ENCODE measurements around the gene ADAMTSL1.

Gene ADAMTSL1

GRCh38 chr9:18617759-18618158, 143.8 kb downstream of the ADAMTSL1 start:
- H3K9ac ChIP-seq (ENCODE audit: low read depth, low read length, poor library complexity, severe bottlenecking) = no peak overlapping the region
- TF ChIP-seq, protein P1, sequence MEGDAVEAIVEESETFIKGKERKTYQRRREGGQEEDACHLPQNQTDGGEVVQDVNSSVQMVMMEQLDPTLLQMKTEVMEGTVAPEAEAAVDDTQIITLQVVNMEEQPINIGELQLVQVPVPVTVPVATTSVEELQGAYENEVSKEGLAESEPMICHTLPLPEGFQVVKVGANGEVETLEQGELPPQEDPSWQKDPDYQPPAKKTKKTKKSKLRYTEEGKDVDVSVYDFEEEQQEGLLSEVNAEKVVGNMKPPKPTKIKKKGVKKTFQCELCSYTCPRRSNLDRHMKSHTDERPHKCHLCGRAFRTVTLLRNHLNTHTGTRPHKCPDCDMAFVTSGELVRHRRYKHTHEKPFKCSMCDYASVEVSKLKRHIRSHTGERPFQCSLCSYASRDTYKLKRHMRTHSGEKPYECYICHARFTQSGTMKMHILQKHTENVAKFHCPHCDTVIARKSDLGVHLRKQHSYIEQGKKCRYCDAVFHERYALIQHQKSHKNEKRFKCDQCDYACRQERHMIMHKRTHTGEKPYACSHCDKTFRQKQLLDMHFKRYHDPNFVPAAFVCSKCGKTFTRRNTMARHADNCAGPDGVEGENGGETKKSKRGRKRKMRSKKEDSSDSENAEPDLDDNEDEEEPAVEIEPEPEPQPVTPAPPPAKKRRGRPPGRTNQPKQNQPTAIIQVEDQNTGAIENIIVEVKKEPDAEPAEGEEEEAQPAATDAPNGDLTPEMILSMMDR (conservative IDR thresholded peaks at IDR 0.05; ENCODE audit: low read length) = no peak
- TF ChIP-seq EZH2phosphoT487 (IDR thresholded peaks at IDR 0.05; ENCODE audit: borderline replicate concordance) = no peak
- H3K4me1 ChIP-seq (ENCODE audit: insufficient read depth, low read length, poor library complexity, severe bottlenecking) = no peaks in the 10 kb centered on the region
- no peak overlapping the region for H3K4me3 ChIP-seq (ENCODE audit: low read length, poor library complexity, severe bottlenecking)
- no peaks in the 10 kb centered on the region for H4K20me1 ChIP-seq (ENCODE audit: insufficient read depth, low read length, poor library complexity, severe bottlenecking)
- H3K36me3 ChIP-seq (ENCODE audit: insufficient read depth, low read length) = no peaks in the 10 kb centered on the region
- no peaks in the 10 kb centered on the region for H3K27me3 ChIP-seq (ENCODE audit: insufficient read depth, low read length, poor library complexity, severe bottlenecking)
- no peak overlapping the region for H3K4me2 ChIP-seq (ENCODE audit: low read depth, low read length, poor library complexity, severe bottlenecking)
- no peaks in the 10 kb centered on the region for H3F3A ChIP-seq (ENCODE audit: low read depth)
- H2AFZ ChIP-seq (ENCODE audit: low read length) = no peak overlapping the region
- H3K79me2 ChIP-seq (ENCODE audit: insufficient read depth, low read length) = no peaks in the 10 kb centered on the region
- H3K9me2 ChIP-seq (replicated peaks; ENCODE audit: low read depth, low read length) = no peaks in the 10 kb centered on the region
- no peaks in the 10 kb centered on the region for H3K9me3 ChIP-seq (ENCODE audit: insufficient read depth, low read depth, low read length)

GRCh38 chr9:18618862-18619261, 144.9 kb downstream of the ADAMTSL1 start:
- H3F3A ChIP-seq (ENCODE audit: low read depth) = no peaks in the 10 kb centered on the region
- no peak overlapping the region for H3K4me3 ChIP-seq (ENCODE audit: low read length, poor library complexity, severe bottlenecking)
- H3K9ac ChIP-seq (ENCODE audit: low read depth, low read length, poor library complexity, severe bottlenecking) = no peak overlapping the region
- TF ChIP-seq, protein P1 (conservative IDR thresholded peaks at IDR 0.05; ENCODE audit: low read length) = no peak
- no peak for TF ChIP-seq EZH2phosphoT487 (IDR thresholded peaks at IDR 0.05; ENCODE audit: borderline replicate concordance)
- no peak overlapping the region for H2AFZ ChIP-seq (ENCODE audit: low read length)
- H3K9me2 ChIP-seq (replicated peaks; ENCODE audit: low read depth, low read length) = no peaks in the 10 kb centered on the region
- H3K36me3 ChIP-seq (ENCODE audit: insufficient read depth, low read length) = no peaks in the 10 kb centered on the region
- H3K27me3 ChIP-seq (ENCODE audit: insufficient read depth, low read length, poor library complexity, severe bottlenecking) = no peaks in the 10 kb centered on the region
- no peaks in the 10 kb centered on the region for H4K20me1 ChIP-seq (ENCODE audit: insufficient read depth, low read length, poor library complexity, severe bottlenecking)
- no peaks in the 10 kb centered on the region for H3K9me3 ChIP-seq (ENCODE audit: insufficient read depth, low read depth, low read length)
- H3K4me1 ChIP-seq (ENCODE audit: insufficient read depth, low read length, poor library complexity, severe bottlenecking) = no peaks in the 10 kb centered on the region
- no peaks in the 10 kb centered on the region for H3K79me2 ChIP-seq (ENCODE audit: insufficient read depth, low read length)
- H3K4me2 ChIP-seq (ENCODE audit: low read depth, low read length, poor library complexity, severe bottlenecking) = no peak overlapping the region

- Histone ChIP-seq H2AFZ (ENCODE audit: low read length) (no peak overlapping the region), H3K9ac (ENCODE audit: low read depth, low read length, poor library complexity, severe bottlenecking) (no peak overlapping the region), H3K36me3 (ENCODE audit: insufficient read depth, low read length) (no peaks in the 10 kb centered on the region), H3F3A (ENCODE audit: low read depth) (no peaks in the 10 kb centered on the region), H3K9me2 (replicated peaks; ENCODE audit: low read depth, low read length) (no peaks in the 10 kb centered on the region), H3K4me3 (ENCODE audit: low read length, poor library complexity, severe bottlenecking) (no peak overlapping the region), H3K4me2 (ENCODE audit: low read depth, low read length, poor library complexity, severe bottlenecking) (no peak overlapping the region), H3K4me1 (ENCODE audit: insufficient read depth, low read length, poor library complexity, severe bottlenecking) (no peaks in the 10 kb centered on the region), H3K9me3 (ENCODE audit: insufficient read depth, low read depth, low read length) (no peaks in the 10 kb centered on the region), H3K79me2 (ENCODE audit: insufficient read depth, low read length) (no peaks in the 10 kb centered on the region), H4K20me1 (ENCODE audit: insufficient read depth, low read length, poor library complexity, severe bottlenecking) (no peaks in the 10 kb centered on the region), H3K27me3 (ENCODE audit: insufficient read depth, low read length, poor library complexity, severe bottlenecking) (no peaks in the 10 kb centered on the region)
- no peak for TF ChIP-seq EZH2phosphoT487 (IDR thresholded peaks at IDR 0.05; ENCODE audit: borderline replicate concordance)
- TF ChIP-seq, protein P1 (conservative IDR thresholded peaks at IDR 0.05; ENCODE audit: low read length) = no peak
These were observed 148.4 kb downstream of the ADAMTSL1 start for GRCh38 chr9:18622186-18622836.
